LNCaP clone FGC (cell line): ENCODE data around the gene DCLK1.
A peak's percentile ranks its signal among the peaks of the same experiment; 100 is the strongest.

Experiments
- DNase-seq: peaks from one replicate; pipeline ENCODE4 v3.0.0-alpha.2; 2011; ENCODE audit warnings: low read depth
- H3K4me3 ChIP-seq: 2 replicates; pipeline ENCODE4 v1.5.1; 2011; ENCODE audit warnings: mild to moderate bottlenecking, low read depth, low read length, control low read depth
- TF ChIP-seq, protein P1 (sequence below): IDR thresholded peaks from 2 replicates; pipeline ENCODE4 v1.5.1; 2012; ENCODE audit warnings: mild to moderate bottlenecking; ENCODE audit not compliant: control insufficient read depth, insufficient read depth; ENCODE audit errors: extremely low read depth

The DCLK1 gene

GRCh38 chr13:35722458-35723052, 408.6 kb downstream of the DCLK1 start:
- no peak overlapping the region for H3K4me3 ChIP-seq
- DNase-seq, result no peak
- TF ChIP-seq, protein P1, sequence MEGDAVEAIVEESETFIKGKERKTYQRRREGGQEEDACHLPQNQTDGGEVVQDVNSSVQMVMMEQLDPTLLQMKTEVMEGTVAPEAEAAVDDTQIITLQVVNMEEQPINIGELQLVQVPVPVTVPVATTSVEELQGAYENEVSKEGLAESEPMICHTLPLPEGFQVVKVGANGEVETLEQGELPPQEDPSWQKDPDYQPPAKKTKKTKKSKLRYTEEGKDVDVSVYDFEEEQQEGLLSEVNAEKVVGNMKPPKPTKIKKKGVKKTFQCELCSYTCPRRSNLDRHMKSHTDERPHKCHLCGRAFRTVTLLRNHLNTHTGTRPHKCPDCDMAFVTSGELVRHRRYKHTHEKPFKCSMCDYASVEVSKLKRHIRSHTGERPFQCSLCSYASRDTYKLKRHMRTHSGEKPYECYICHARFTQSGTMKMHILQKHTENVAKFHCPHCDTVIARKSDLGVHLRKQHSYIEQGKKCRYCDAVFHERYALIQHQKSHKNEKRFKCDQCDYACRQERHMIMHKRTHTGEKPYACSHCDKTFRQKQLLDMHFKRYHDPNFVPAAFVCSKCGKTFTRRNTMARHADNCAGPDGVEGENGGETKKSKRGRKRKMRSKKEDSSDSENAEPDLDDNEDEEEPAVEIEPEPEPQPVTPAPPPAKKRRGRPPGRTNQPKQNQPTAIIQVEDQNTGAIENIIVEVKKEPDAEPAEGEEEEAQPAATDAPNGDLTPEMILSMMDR, result no peak

DNA sequence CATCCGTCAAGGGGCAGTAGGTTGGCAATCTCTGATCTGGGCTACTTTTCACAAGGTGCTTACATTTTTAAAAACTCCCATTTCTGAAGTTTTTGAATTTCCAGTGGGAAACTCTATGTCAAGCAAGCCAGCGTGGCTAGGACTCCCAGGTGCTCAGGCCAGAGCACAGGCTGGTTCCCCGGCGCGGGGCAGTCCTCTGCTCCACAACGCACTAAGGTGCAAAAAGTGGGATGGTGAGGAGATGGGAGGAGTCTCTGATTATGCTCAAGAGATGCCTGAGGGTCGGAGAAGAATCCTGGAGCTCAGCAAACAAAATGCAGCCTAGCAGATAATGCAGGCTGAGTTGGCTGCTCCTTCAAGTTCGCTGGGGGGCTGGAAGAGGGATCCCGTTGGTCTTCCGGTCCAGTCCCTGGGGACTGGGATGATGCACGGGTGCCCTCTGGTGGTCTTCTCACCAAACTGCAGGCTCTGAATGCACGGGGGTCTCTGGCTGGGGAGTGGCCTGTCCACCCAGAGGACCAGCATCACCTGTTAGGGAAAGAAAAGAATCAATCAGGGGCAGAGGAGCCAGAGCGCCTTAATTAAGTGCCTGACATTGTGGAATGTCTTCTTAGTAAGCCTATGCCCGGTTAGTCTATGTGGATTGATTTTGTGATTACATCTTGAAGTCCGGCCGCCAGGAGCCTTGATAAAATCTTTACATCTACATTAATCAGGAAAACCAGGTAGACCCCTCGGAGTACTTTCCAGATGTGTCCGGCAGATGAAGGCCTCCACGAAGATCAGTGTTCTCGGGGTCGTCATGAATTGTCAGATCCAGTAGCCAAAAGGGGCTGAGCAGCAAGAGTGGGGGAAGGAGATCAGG, 410.3 kb downstream of the DCLK1 start:
- TF ChIP-seq, protein P1, result peak; percentile 78
- DNase-seq, result no peak
- H3K4me3 ChIP-seq, result no peak overlapping the region

DNA sequence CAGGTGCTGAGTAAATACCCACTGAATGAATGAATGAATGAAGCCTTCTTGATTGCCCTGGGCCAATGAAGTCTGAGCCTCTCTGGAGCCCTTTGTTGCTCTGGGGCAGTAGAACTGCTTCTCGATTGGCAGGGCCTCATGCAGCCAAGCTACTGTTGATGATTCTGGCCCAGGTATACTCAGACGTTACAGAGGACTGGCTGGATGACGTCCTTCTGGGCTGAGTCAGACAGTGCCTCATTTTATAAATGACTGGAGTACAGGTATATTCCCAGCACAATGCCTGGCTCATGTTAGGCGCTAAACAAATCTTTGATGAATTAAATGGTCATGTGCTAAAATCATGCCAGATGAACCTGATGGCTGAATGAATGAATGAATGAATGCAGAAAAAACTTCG, 410.9 kb downstream of the DCLK1 start:
- no peak overlapping the region for H3K4me3 ChIP-seq
- no peak for DNase-seq
- TF ChIP-seq, protein P1, result no peak
